ENCODE measurements around the gene MT1M.
A peak's percentile ranks its signal among the peaks of the same experiment; 100 is the strongest.

Gene MT1M

GRCh38 chr16:56631197-56631596 is 1.3 kb upstream of the MT1M start:
- DNase-seq: no peak

- no peak for DNase-seq
Measured at GRCh38 chr16:56631832-56632155, 665 bp upstream of the MT1M start.

- no peak for DNase-seq
Measured at GRCh38 chr16:56632848-56633365, 448 bp downstream of the MT1M start.

GRCh38 chr16:56633535-56633934 is 1.1 kb downstream of the MT1M start:
- DNase-seq: no peak

- no peak for DNase-seq
Measured at GRCh38 chr16:56634715-56635440, 2.4 kb downstream of the MT1M start.

- DNase-seq: no peak
Measured at GRCh38 chr16:56635441-56635967, 3.0 kb downstream of the MT1M start.

GRCh38 chr16:56636616-56637413 is 4.4 kb downstream of the MT1M start:
- no peak for DNase-seq

GRCh38 chr16:56637814-56638750 is 5.6 kb downstream of the MT1M start, which contains the start of gene MT1A:
Gene MT1A (plus strand): TSS chr16:56638666. CDS start chr16:56638739, 73 bp downstream.
- DNase-seq: peak in 1 of 2 experiments; percentile 7

- DNase-seq: no peak
Measured at GRCh38 chr16:56639045-56639444, 6.6 kb downstream of the MT1M start.

GRCh38 chr16:56640076-56640475 is 7.6 kb downstream of the MT1M start:
- no peak for DNase-seq

GRCh38 chr16:56641166-56641565 is 8.7 kb downstream of the MT1M start:
- no peak for DNase-seq

- peak; percentile 18 to 35 for DNase-seq
Measured at GRCh38 chr16:56643080-56643778, 10.8 kb downstream of the MT1M start.

- no peak for DNase-seq
Measured at GRCh38 chr16:56643833-56644232, 11.4 kb downstream of the MT1M start.

GRCh38 chr16:56645311-56645710 is 12.9 kb downstream of the MT1M start:
- DNase-seq: no peak

GRCh38 chr16:56645838-56646237 is 13.4 kb downstream of the MT1M start:
- DNase-seq: no peak

- DNase-seq: no peak
Measured at GRCh38 chr16:56647641-56648431, 15.4 kb downstream of the MT1M start.

GRCh38 chr16:56649271-56649670 is 16.8 kb downstream of the MT1M start:
- no peak for DNase-seq

- DNase-seq: no peak
Measured at GRCh38 chr16:56649820-56650219, 17.4 kb downstream of the MT1M start.

- no peak for DNase-seq
Measured at GRCh38 chr16:56651586-56651985, 19.1 kb downstream of the MT1M start, which contains the start of gene MT1B. Gene MT1B (plus strand): TSS chr16:56651886. CDS start chr16:56651954, 68 bp downstream.

- no peak for DNase-seq
Measured at GRCh38 chr16:56652600-56652999, 20.1 kb downstream of the MT1M start.

- DNase-seq: no peak
Measured at GRCh38 chr16:56653218-56653617, 20.8 kb downstream of the MT1M start.

Data from NCI-H1930 (cell line).